GM12878 (cell line): ENCODE measurements around the gene TNRC18.

ENCODE experiments used
- BRCA1 ChIP-seq: IDR thresholded peaks from 2 replicates; pipeline ENCODE4 v1.6.1; 2011; ENCODE audit warnings: low read depth, low read length, improper control_type of control experiment
- CTCF ChIP-seq, 3 experiments: IDR thresholded peaks in 2 of 3; conservative IDR thresholded peaks in 1 of 3; 2 replicates each; pipeline ENCODE4 v1.5.1; 2011; ENCODE audit warnings: low read depth in 3 of 3, low read length in 3 of 3, mild to moderate bottlenecking in 3 of 3, control low read depth in 2 of 3, moderate library complexity in 2 of 3, inconsistent platforms in 1 of 3, mixed read lengths in 1 of 3; ENCODE audit not compliant: control insufficient read depth in 2 of 3, insufficient read depth in 1 of 3; ENCODE audit errors: extremely low read depth in 1 of 3
- EP300 ChIP-seq, 2 experiments: fragments of 150-350 bp in 1 of 2; IDR thresholded peaks; 2 replicates each; pipeline ENCODE4 v1.6.1; 2011 to 2012; ENCODE audit warnings: low read depth in 2 of 2, low read length in 2 of 2, borderline replicate concordance in 1 of 2, improper control_type of control experiment in 1 of 2, inconsistent platforms in 1 of 2; ENCODE audit not compliant: control insufficient read depth in 1 of 2
- FOS ChIP-seq: IDR thresholded peaks from 3 replicates; pipeline ENCODE4 v1.6.1; 2011; ENCODE audit warnings: borderline replicate concordance; ENCODE audit not compliant: insufficient read length; ENCODE audit errors: extremely low read depth
- FOXM1 ChIP-seq: IDR thresholded peaks from 2 replicates; pipeline ENCODE4 v1.6.1; 2012; ENCODE audit warnings: low read depth, mild to moderate bottlenecking, inconsistent platforms, low read length, moderate library complexity
- JUND ChIP-seq: IDR thresholded peaks from 2 replicates; pipeline ENCODE4 v1.6.1; 2012; ENCODE audit warnings: low read depth, mild to moderate bottlenecking, low read length, improper control_type of control experiment, moderate library complexity
- MXI1 ChIP-seq: fragments of 150-350 bp; IDR thresholded peaks from 2 replicates; pipeline ENCODE4 v1.6.1; 2011; ENCODE audit warnings: low read depth, mild to moderate bottlenecking, inconsistent platforms, low read length, improper control_type of control experiment
- POLR2A ChIP-seq: IDR thresholded peaks from 2 replicates; pipeline ENCODE4 v1.6.1; 2011; ENCODE audit warnings: low read depth, mild to moderate bottlenecking, low read length
- TF ChIP-seq, protein P1 (sequence below): fragments of 450-650 bp; IDR thresholded peaks from 2 replicates; pipeline ENCODE4 v1.6.1; 2017; ENCODE audit warnings: mild to moderate bottlenecking
- TF ChIP-seq, protein P2 (sequence below): IDR thresholded peaks from 2 replicates; pipeline ENCODE4 v1.6.1; 2011; ENCODE audit warnings: low read depth, mild to moderate bottlenecking, low read length, moderate library complexity, borderline replicate concordance; ENCODE audit errors: extremely low read depth

- no peak for TF ChIP-seq POLR2A
- no peak for TF ChIP-seq FOXM1
- TF ChIP-seq, protein P1, sequence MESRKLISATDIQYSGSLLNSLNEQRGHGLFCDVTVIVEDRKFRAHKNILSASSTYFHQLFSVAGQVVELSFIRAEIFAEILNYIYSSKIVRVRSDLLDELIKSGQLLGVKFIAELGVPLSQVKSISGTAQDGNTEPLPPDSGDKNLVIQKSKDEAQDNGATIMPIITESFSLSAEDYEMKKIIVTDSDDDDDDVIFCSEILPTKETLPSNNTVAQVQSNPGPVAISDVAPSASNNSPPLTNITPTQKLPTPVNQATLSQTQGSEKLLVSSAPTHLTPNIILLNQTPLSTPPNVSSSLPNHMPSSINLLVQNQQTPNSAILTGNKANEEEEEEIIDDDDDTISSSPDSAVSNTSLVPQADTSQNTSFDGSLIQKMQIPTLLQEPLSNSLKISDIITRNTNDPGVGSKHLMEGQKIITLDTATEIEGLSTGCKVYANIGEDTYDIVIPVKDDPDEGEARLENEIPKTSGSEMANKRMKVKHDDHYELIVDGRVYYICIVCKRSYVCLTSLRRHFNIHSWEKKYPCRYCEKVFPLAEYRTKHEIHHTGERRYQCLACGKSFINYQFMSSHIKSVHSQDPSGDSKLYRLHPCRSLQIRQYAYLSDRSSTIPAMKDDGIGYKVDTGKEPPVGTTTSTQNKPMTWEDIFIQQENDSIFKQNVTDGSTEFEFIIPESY = no peak
- TF ChIP-seq MXI1 = no peak
- TF ChIP-seq BRCA1 = no peak
- TF ChIP-seq CTCF (IDR thresholded peaks at IDR 0.05 in 2 of 3, conservative IDR thresholded peaks at IDR 0.05 in 1 of 3; ENCODE audit: control insufficient read depth in 2 of 3, extremely low read depth in 1 of 3, insufficient read depth in 1 of 3, low read depth in 3 of 3, low read length in 3 of 3) = no peak
- TF ChIP-seq EP300 (IDR thresholded peaks at IDR 0.05; ENCODE audit: borderline replicate concordance in 1 of 2, control insufficient read depth in 1 of 2, low read depth in 2 of 2, low read length in 2 of 2) = no peak
- TF ChIP-seq, protein P2, sequence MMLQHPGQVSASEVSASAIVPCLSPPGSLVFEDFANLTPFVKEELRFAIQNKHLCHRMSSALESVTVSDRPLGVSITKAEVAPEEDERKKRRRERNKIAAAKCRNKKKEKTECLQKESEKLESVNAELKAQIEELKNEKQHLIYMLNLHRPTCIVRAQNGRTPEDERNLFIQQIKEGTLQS = no peak
- TF ChIP-seq JUND = no peak
- no peak for TF ChIP-seq FOS
Observed at GRCh38 chr7:5429253-5429856, 5.7 kb upstream of the TNRC18 start.
